Heart left ventricle (tissue), 16 donors: ENCODE results near the gene SIGLEC8. TPM values are rescaled to one million over a fixed set of nuclear protein-coding genes. Genes with fewer than 3 reads are reported as not detected.

Experiments used
- ATAC-seq, 4 donors: fragments of 200-7000 bp; cut with Tn5 transposase; one replicate each; pipeline ENCODE4 v1.9.1; 2020 to 2022; ENCODE audit warnings: moderate library complexity in 4 of 4, mild to moderate bottlenecking in 3 of 4, moderate number of reproducible peaks in 1 of 4
- DNase-seq, 5 donors: peaks; one replicate each; pipeline ENCODE4 v3.0.0-alpha.2; 2020
- H3K27ac ChIP-seq, 12 donors: fragments of 200-600 bp; sonication (generic) in 4 of 12; one replicate each; pipeline versions ENCODE4 v1.5.0 to v1.8.0; 2016 to 2022; ENCODE audit warnings: mild to moderate bottlenecking in 2 of 12
- H3K27me3 ChIP-seq, 9 donors: fragments of 200-600 bp; sonication (generic) in 2 of 9; one replicate each; pipeline versions ENCODE4 v1.5.1 to v1.8.0; 2016 to 2022; ENCODE audit warnings: mild to moderate bottlenecking in 3 of 9
- H3K36me3 ChIP-seq, 9 donors: fragments of 200-600 bp; sonication (generic) in 2 of 9; one replicate each; pipeline versions ENCODE4 v1.5.0 to v1.8.0; 2018 to 2022; ENCODE audit warnings: mild to moderate bottlenecking in 2 of 9
- H3K4me1 ChIP-seq, 12 donors: fragments of 200-600 bp; sonication (generic) in 4 of 12; one replicate each; pipeline versions ENCODE4 v1.5.0 to v1.8.0; 2016 to 2022; ENCODE audit warnings: mild to moderate bottlenecking in 3 of 12
- H3K4me3 ChIP-seq, 12 donors: fragments of 200-600 bp; sonication (generic) in 4 of 12; one replicate each; pipeline versions ENCODE4 v1.5.0 to v1.8.0; 2017 to 2022; ENCODE audit warnings: mild to moderate bottlenecking in 9 of 12, moderate library complexity in 4 of 12
- H3K9me3 ChIP-seq, 12 donors: fragments of 200-600 bp; sonication (generic) in 4 of 12; one replicate each; pipeline versions ENCODE4 v1.5.0 to v1.8.0; 2016 to 2022; ENCODE audit warnings: mild to moderate bottlenecking in 1 of 12
- POLR2A ChIP-seq, 2 donors: fragments of 450-650 bp; IDR thresholded peaks; one replicate each; pipeline ENCODE4 v1.6.1; 2017; ENCODE audit warnings: antibody characterized with exemption in 2 of 2, mild to moderate bottlenecking in 2 of 2, moderate library complexity in 2 of 2
- WGBS, 4 donors: extraction: QIAGEN DNeasy Blood & Tissue Kit in 2 of 4; methylation state at CpG; one replicate each; pipeline versions ENCODE4 v1.1.5 to v1.1.7; 2013 to 2018; 5-methylcytosine and 5-hydroxymethylcytosine counted together
- intact Hi-C, 10 donors: fragments of 100-400 bp; cut with DNase I; formaldehyde crosslinking; loops; one replicate each; pipeline versions ENCODE4 v1.11.1 to v1.14.2; 2022
- polyA plus RNA-seq, 2 donors: library from polyadenylated mRNA; stranded (reverse); fragments of 200-250 nt; gene quantifications; one replicate each; pipeline ENCODE4 v1.2.3, GENCODE V29; 2013
- total RNA-seq, 9 donors: library from RNA; depleted of rRNA in 2 of 9; stranded (reverse); fragments of >200 nt in 2 of 9; fragmentation: NEBNext Ultra II Directional in 3 of 9; extraction: Animal tissue kit (Norgen Biotek cat#: 25700) in 3 of 9; gene quantifications; one replicate each; pipeline versions ENCODE4 v1.1.0 to v1.2.4, GENCODE V29; 2016 to 2023
- TF ChIP-seq, protein P1 (sequence below), 12 donors: fragments of 200-600 bp; sonication (generic) in 4 of 12; IDR thresholded peaks; one replicate each; pipeline versions ENCODE4 v1.5.0 to v1.8.0; 2018 to 2022; ENCODE audit warnings: antibody characterized with exemption in 12 of 12, mild to moderate bottlenecking in 5 of 12
- donor health status: ischemic (EF 13 %, LVEDD 7.1; RV severe dilation, severe dysfunction).
- donor health status: healthy with polysubstance abuse.
- donor health status: DM: no; HTN: yes; CAD: no.
- donor health status: DM: no; HTN: no; CAD: no.
- donor health status: ischemic (EF 25% LVEDD 6.9; RV normal size, moderate dysfunction).
- donor health status: ischemic (EF 25% LVEDD 5.7; RV mildly dilated, moderate dysfunction).
- donor health status: healthy.
- donor health status: DM: yes; HTN: yes; CAD: no.
- donor health status: ischemic (EF 35%, LVEDD 5.7; RV mildly dilated, moderate dysfunction).
- donor health status: nonischemic (EF 11% LVEDD 7.7; RV severe dilation, severe dysfunction).
- donor health status: DM: yes; HTN: yes; CAD: no.
- donor health status: PGD.
- donor health status: ischemic (EF 29% LVEDD 5.4; RV normal size, mild dysfunction).
- donor health status: nonischemic (EF 23%, LVEDD 6.1; RV moderate dilation, normal function).

SIGLEC8 gene
- total and polyA plus RNA-seq, 11 donors: 0.12 to 0.48 TPM; not detected in 9

GRCh38 chr19:51470966-51471365 lies 12.7 kb upstream of the SIGLEC8 start:
- intact Hi-C loops: loop anchor here in 7 of 10 donors (5.0 to 10.0 kb wide), 4 partner anchors 186 to 314 kb away; no protein-coding TSS in a partner anchor

GRCh38 chr19:51469629-51470028 lies 11.4 kb upstream of the SIGLEC8 start:
- ATAC-seq: no peak
- Histone ChIP-seq H3K27me3 (peaks cover 0 to 34% (median 11%) of the 10 kb centered on the region in 9 donors), H3K27ac (no peak overlapping the region), H3K4me3 (no peak overlapping the region), H3K36me3 (no peaks in the 10 kb centered on the region), H3K4me1 (peaks cover 0 to 19% (median 0%) of the 10 kb centered on the region in 12 donors), H3K9me3 (no peaks in the 10 kb centered on the region)
- no peak for DNase-seq
- 60 to 83% (median 66%) methylated on average over 1 of the region's 1 CpG for WGBS, 4 donors
- intact Hi-C loops: loop anchor here in 7 of 10 donors (5.0 to 10.0 kb wide), 4 partner anchors 188 to 315 kb away; no protein-coding TSS in a partner anchor
- TF ChIP-seq, protein P1, sequence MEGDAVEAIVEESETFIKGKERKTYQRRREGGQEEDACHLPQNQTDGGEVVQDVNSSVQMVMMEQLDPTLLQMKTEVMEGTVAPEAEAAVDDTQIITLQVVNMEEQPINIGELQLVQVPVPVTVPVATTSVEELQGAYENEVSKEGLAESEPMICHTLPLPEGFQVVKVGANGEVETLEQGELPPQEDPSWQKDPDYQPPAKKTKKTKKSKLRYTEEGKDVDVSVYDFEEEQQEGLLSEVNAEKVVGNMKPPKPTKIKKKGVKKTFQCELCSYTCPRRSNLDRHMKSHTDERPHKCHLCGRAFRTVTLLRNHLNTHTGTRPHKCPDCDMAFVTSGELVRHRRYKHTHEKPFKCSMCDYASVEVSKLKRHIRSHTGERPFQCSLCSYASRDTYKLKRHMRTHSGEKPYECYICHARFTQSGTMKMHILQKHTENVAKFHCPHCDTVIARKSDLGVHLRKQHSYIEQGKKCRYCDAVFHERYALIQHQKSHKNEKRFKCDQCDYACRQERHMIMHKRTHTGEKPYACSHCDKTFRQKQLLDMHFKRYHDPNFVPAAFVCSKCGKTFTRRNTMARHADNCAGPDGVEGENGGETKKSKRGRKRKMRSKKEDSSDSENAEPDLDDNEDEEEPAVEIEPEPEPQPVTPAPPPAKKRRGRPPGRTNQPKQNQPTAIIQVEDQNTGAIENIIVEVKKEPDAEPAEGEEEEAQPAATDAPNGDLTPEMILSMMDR (IDR thresholded peaks at IDR 0.05): no peak
- TF ChIP-seq POLR2A (IDR thresholded peaks at IDR 0.05): no peak

More at GRCh38 chr19:51470966-51471365, 12.7 kb upstream of the SIGLEC8 start:
- H3K27ac ChIP-seq: no peak overlapping the region
- DNase-seq: no peak
- no peak overlapping the region for H3K4me3 ChIP-seq
- H3K4me1 ChIP-seq: peaks cover 0 to 18% (median 0%) of the 10 kb centered on the region in 12 donors
- H3K36me3 ChIP-seq: no peaks in the 10 kb centered on the region
- ATAC-seq: no peak
- no peak for TF ChIP-seq POLR2A (IDR thresholded peaks at IDR 0.05)
- TF ChIP-seq, protein P1 (IDR thresholded peaks at IDR 0.05): no peak
- H3K27me3 ChIP-seq: peaks cover 0 to 34% (median 8%) of the 10 kb centered on the region in 9 donors
- 63 to 78% (median 68%) methylated on average over 9 of the region's 9 CpGs for WGBS, 4 donors
- no peaks in the 10 kb centered on the region for H3K9me3 ChIP-seq

GRCh38 chr19:51469162-51469561 lies 10.9 kb upstream of the SIGLEC8 start:
- peaks cover 0 to 19% (median 0%) of the 10 kb centered on the region in 12 donors for H3K4me1 ChIP-seq

DNA sequence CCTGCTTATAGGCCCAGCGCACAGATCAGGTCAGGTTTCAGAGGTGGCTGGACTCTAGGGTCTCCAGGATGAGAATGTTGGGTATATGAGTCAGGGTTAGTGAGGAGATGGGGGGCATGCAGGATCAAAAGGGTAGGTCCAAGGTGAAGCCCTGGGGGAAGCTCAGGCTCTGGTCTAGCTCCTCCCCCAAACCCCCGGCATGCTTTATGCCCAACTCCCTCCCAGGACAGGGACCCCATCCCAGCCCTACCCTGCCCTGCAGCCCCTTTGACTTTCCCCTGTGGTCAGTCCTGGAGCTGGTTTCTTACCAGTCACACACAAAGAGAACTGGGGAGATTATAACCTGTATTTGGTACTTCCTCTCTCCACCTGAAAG lies 10.3 kb upstream of the SIGLEC8 start:
- Histone ChIP-seq H3K4me3 (no peak overlapping the region), H3K27me3 (peaks cover 0 to 30% (median 14%) of the 10 kb centered on the region in 9 donors), H3K27ac (no peak overlapping the region), H3K36me3 (no peaks in the 10 kb centered on the region), H3K9me3 (no peaks in the 10 kb centered on the region), H3K4me1 (peaks cover 0 to 19% (median 0%) of the 10 kb centered on the region in 12 donors)
- TF ChIP-seq POLR2A (IDR thresholded peaks at IDR 0.05): no peak
- TF ChIP-seq, protein P1 (IDR thresholded peaks at IDR 0.05): no peak
- DNase-seq: no peak
- intact Hi-C loops: no loop called here
- no peak for ATAC-seq
- 56 to 79% (median 77%) methylated on average over 2 of the region's 2 CpGs for WGBS, 4 donors

More at GRCh38 chr19:51469162-51469561, 10.9 kb upstream of the SIGLEC8 start:
- WGBS, 4 donors: 42 to 54% (median 50%) methylated on average over 4 of the region's 4 CpGs
- DNase-seq (no peak), ATAC-seq (no peak)
- H3K27me3 ChIP-seq: peaks cover 0 to 34% (median 14%) of the 10 kb centered on the region in 9 donors
- no peak overlapping the region for H3K27ac ChIP-seq
- intact Hi-C loops: no loop called here
- no peak for TF ChIP-seq POLR2A (IDR thresholded peaks at IDR 0.05)
- no peak overlapping the region for H3K4me3 ChIP-seq
- H3K36me3 ChIP-seq: no peaks in the 10 kb centered on the region
- H3K9me3 ChIP-seq: no peaks in the 10 kb centered on the region
